Colonic mucosa (tissue), 4 donors: ENCODE results near the gene ACO2. TPM values are rescaled to one million over a fixed set of nuclear protein-coding genes. Genes with fewer than 3 reads are reported as not detected.

ENCODE experiments used
- DNase-seq: peaks from one replicate; pipeline ENCODE4 v3.0.0-alpha.2; 2020
- H3K27ac ChIP-seq: fragments of 200-600 bp; one replicate; pipeline ENCODE4 v1.8.0; 2021
- H3K27me3 ChIP-seq: fragments of 200-600 bp; one replicate; pipeline ENCODE4 v1.8.0; 2021
- H3K36me3 ChIP-seq: fragments of 200-600 bp; one replicate; pipeline ENCODE4 v1.8.0; 2021
- H3K4me1 ChIP-seq: fragments of 200-600 bp; one replicate; pipeline ENCODE4 v1.8.0; 2021; ENCODE audit warnings: mild to moderate bottlenecking
- H3K4me3 ChIP-seq: fragments of 200-600 bp; one replicate; pipeline ENCODE4 v1.8.0; 2021
- H3K9ac ChIP-seq, 2 donors: one replicate each; pipeline ENCODE4 v1.7.0; 2013; ENCODE audit warnings: control low read depth in 2 of 2, low read depth in 2 of 2, low read length in 2 of 2
- H3K9me3 ChIP-seq: fragments of 200-600 bp; one replicate; pipeline ENCODE4 v1.8.0; 2021
- intact Hi-C: fragments of 100-400 bp; cut with DNase I; formaldehyde crosslinking; loops from one replicate; pipeline ENCODE4 v1.14.1; 2022
- total RNA-seq, 2 donors: library from RNA; stranded (reverse); fragmentation: NEBNext Ultra II Directional in 1 of 2; extraction: Animal tissue kit (Norgen Biotek cat#: 25700) in 1 of 2; gene quantifications; one replicate each; pipeline ENCODE4 v1.2.1, GENCODE V29; 2021
- TF ChIP-seq, protein P1 (sequence below): fragments of 200-600 bp; IDR thresholded peaks from one replicate; pipeline ENCODE4 v1.8.0; 2022; ENCODE audit warnings: antibody characterized with exemption, mild to moderate bottlenecking
- donor health status: healthy.
- donor health status: DM: no; HTN: no; CAD: no.
- donor health status: DM: no; HTN: no; CAD: no.

ACO2 gene
- total RNA-seq, 2 donors from 2014 or later = 254 to 268 TPM

DNA sequence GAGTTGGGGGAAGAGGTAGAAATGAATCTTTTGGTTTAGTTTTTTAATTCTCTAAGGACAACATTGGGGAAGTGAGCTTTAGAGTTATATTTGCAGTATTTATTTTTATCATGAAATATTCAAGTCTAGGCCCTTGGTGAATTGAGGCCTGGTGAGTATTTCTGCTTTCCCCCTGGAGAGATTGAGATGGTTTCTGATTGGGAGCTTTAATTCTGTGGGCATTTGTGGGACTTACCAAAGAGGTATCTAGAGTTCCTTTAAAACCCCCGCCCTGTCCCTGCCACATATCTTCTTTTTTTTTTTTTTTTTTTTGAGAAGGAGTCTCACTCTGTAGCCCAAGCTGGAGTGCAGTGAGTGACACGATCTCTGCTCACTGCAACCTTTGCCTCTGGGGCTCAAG is 9.6 kb downstream of the ACO2 start:
- H3K9me3 ChIP-seq = no peaks in the 10 kb centered on the region
- TF ChIP-seq, protein P1, sequence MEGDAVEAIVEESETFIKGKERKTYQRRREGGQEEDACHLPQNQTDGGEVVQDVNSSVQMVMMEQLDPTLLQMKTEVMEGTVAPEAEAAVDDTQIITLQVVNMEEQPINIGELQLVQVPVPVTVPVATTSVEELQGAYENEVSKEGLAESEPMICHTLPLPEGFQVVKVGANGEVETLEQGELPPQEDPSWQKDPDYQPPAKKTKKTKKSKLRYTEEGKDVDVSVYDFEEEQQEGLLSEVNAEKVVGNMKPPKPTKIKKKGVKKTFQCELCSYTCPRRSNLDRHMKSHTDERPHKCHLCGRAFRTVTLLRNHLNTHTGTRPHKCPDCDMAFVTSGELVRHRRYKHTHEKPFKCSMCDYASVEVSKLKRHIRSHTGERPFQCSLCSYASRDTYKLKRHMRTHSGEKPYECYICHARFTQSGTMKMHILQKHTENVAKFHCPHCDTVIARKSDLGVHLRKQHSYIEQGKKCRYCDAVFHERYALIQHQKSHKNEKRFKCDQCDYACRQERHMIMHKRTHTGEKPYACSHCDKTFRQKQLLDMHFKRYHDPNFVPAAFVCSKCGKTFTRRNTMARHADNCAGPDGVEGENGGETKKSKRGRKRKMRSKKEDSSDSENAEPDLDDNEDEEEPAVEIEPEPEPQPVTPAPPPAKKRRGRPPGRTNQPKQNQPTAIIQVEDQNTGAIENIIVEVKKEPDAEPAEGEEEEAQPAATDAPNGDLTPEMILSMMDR = no peak
- H3K27me3 ChIP-seq = no peaks in the 10 kb centered on the region
- no peak overlapping the region for H3K4me3 ChIP-seq
- no peak for DNase-seq
- intact Hi-C loops = no loop called here
- no peak overlapping the region for H3K27ac ChIP-seq
- H3K36me3 ChIP-seq = peaks cover 7% of the 10 kb centered on the region
- no peak overlapping the region for H3K9ac ChIP-seq
- H3K4me1 ChIP-seq = peaks cover 11% of the 10 kb centered on the region

DNA sequence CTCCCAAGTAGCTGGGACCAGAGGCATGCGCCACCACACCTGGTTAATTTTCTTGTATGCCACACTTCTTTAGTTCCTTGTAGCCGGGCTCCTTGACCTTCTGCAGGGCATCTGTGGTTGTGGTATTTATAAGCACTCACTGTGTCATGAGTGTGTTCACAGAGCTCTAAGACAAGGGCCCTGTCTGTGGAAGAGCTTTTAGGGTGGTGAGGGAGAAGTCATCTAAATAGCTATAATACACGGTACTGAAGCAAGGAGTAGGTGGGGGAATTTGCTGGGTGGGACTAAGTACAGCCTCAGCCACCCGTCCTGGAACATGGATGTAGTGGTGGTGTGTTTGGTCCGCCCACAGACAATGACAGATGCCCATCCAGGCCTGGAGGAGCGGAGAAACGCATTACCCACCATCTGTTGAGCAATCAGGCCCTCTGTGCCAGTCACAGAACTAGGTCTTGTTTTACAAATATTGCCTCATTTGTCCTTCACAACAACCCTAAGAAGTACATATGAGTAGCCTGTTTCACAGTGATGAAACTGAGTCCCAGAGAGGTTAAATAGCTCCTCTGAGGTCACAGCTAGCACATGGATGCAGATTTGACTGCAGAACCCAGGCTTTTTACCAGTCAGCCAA is 10.1 kb downstream of the ACO2 start:
- H3K4me1 ChIP-seq = peaks cover 11% of the 10 kb centered on the region
- TF ChIP-seq, protein P1 = no peak

DNA sequence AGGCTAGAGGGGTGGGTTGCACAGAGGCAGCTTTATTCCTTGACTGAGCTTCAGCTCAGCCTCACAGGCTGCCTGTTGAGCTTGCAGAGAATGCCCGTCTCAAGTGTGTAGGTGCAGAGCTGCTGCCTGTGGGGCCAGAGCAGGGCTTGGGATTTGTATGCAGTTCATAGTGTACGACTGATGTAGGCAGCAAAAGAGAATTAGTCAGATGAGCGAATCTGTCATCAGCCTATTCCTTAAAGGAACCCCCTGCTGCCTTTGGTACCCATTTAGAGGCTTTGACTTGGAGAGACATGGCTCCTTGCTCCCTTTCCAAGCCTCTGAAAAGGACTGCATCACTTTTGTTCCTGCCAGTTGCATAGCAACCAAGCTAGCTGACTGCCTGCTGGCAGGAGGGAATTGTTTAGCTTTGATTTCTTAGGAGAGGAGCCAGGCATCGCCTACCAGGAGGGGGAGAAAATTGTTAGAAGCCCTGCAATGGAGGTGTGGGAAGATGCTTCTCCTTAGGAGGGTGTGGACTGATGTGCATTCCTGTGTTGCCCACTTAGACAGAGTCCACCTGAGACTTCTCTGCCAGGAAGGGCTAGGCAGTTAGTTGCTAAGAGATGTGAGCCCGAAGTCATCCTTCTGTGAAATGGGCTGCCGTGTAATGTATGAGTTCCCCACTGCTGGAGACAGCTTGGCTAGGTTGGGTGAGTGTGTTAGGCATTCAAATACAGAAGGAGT is 10.9 kb downstream of the ACO2 start:
- H3K9ac ChIP-seq = no peak overlapping the region
- TF ChIP-seq, protein P1 = no peak
- no peak overlapping the region for H3K4me3 ChIP-seq
- no peaks in the 10 kb centered on the region for H3K27me3 ChIP-seq
- H3K4me1 ChIP-seq = peaks cover 11% of the 10 kb centered on the region
- intact Hi-C loops = no loop called here
- no peaks in the 10 kb centered on the region for H3K9me3 ChIP-seq
- H3K27ac ChIP-seq = no peak overlapping the region
- no peak for DNase-seq
- H3K36me3 ChIP-seq = peaks cover 7% of the 10 kb centered on the region

More for the DNA sequence above, 10.1 kb downstream of the ACO2 start:
- no peaks in the 10 kb centered on the region for H3K27me3 ChIP-seq
- DNase-seq = no peak
- H3K4me3 ChIP-seq = no peak overlapping the region
- no peak overlapping the region for H3K27ac ChIP-seq
- intact Hi-C loops = no loop called here
- H3K9ac ChIP-seq = no peak overlapping the region
- H3K36me3 ChIP-seq = peaks cover 7% of the 10 kb centered on the region
- no peaks in the 10 kb centered on the region for H3K9me3 ChIP-seq

DNA sequence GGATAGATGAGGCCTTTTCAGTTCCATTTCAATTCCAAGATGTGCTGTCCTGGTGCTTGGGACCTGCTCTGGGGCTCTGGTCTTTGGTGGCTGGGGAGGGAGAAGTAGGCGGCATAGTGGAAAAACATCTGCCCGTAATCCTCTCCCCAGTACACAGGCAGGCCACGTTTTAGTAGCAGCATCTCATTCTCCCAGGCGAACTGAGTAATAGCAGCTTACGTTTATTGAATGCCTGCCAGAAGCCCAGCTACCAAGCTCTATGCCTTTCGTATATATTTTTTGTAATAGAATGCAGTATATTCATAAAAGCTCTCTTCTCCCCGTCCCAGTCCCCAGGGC is 11.4 kb downstream of the ACO2 start:
- no peak overlapping the region for H3K4me3 ChIP-seq
- H3K27me3 ChIP-seq = no peaks in the 10 kb centered on the region
- H3K4me1 ChIP-seq = peaks cover 11% of the 10 kb centered on the region
- no peak for DNase-seq
- TF ChIP-seq, protein P1 = no peak
- no peak overlapping the region for H3K27ac ChIP-seq
- no peaks in the 10 kb centered on the region for H3K9me3 ChIP-seq
- peaks cover 7% of the 10 kb centered on the region for H3K36me3 ChIP-seq
- intact Hi-C loops = no loop called here
- no peak overlapping the region for H3K9ac ChIP-seq

DNA sequence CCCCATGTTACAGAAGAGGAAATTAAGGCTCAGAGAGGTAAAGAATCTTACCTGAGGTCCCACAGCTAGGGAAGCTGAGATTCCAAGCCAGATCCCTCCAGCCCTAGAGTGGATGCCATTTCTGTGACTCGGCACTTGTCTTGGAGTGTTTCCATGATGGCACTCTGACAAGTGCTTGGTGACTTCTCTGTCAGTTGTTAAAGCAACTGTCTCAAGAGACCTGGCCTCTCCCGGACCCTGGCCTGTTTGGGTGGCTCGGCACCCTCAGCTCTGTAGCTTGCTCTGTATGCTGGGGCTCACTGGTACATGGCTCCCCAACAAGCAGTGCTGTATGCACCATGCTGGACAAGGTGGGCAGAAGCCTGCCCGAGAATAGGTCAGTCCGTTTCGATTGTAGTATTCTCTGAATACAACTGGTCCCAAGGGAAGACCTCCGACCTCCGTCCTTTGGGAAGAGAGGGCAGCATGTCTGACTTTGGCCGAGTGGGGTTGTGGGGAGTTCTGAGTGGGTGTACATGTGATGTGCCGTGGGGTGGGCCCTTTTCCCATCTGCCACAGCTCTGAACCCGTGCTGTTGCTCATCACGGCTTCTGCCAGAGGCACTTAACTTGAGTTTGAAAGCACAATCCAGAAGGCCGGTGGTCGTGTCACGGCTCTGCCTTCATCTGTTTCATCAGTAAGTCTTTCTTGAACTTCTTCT is 12.4 kb downstream of the ACO2 start:
- no peak for DNase-seq
- Histone ChIP-seq H3K9ac (no peak overlapping the region), H3K36me3 (peaks cover 7% of the 10 kb centered on the region), H3K9me3 (no peaks in the 10 kb centered on the region), H3K4me1 (peaks cover 16% of the 10 kb centered on the region), H3K4me3 (no peak overlapping the region), H3K27ac (no peak overlapping the region), H3K27me3 (no peaks in the 10 kb centered on the region)
- TF ChIP-seq, protein P1 = no peak
- intact Hi-C loops = no loop called here
